H1 (cell line): Measurements from ENCODE around the gene TMEM131L. TPM values are rescaled to one million over a fixed set of nuclear protein-coding genes. Genes with fewer than 3 reads are reported as not detected.

ENCODE experiments used
- CTCF ChIA-PET: fragments of 300-600 bp; sonication (Branson Sonifier 250); formaldehyde crosslinking; loops from one replicate; lab custom pipeline; 2021; ENCODE audit not compliant: partially characterized antibody; lab: Charles Lee
- POLR2A ChIA-PET: fragments of 300-600 bp; sonication (Branson Sonifier 250); formaldehyde crosslinking; loops from one replicate; lab custom pipeline; 2021; ENCODE audit warnings: inconsistent platforms; ENCODE audit not compliant: partially characterized antibody; lab: Charles Lee
- DNase-seq, 2 experiments: peaks; one replicate each; pipeline versions ENCODE4 v3.0.0 to v3.0.0-alpha.2; 2010 to 2022; ENCODE audit warnings: low spot score in 2 of 2, low read depth in 1 of 2, mixed read lengths in 1 of 2
- FAIRE-seq: peaks from 2 replicates; lab custom pipeline; 2011; peaks lifted over from hg19 to GRCh38; lab: Jason Lieb, UNC
- H2AFZ ChIP-seq: 2 replicates; pipeline ENCODE4 v1.8.1; 2012; ENCODE audit warnings: low read length, inconsistent platforms
- H2AK5ac ChIP-seq: 2 replicates; pipeline ENCODE4 v1.6.1; 2013; ENCODE audit warnings: low read depth, low read length
- H2BK120ac ChIP-seq: replicated peaks from 2 replicates; pipeline ENCODE3; 2013; ENCODE audit warnings: low read depth, low read length, inconsistent platforms
- H2BK12ac ChIP-seq: 2 replicates; pipeline ENCODE4 v1.6.1; 2013; ENCODE audit warnings: low read depth, low read length
- H2BK15ac ChIP-seq: 2 replicates; pipeline ENCODE4 v1.6.1; 2013; ENCODE audit warnings: low read length
- H2BK20ac ChIP-seq: 2 replicates; pipeline ENCODE4 v1.6.1; 2013; ENCODE audit warnings: low read length
- H2BK5ac ChIP-seq: 2 replicates; pipeline ENCODE4 v1.6.1; 2013; ENCODE audit warnings: low read depth, low read length
- H3K14ac ChIP-seq: 2 replicates; pipeline ENCODE4 v1.6.1; 2013; ENCODE audit warnings: inconsistent platforms; ENCODE audit not compliant: insufficient read length
- H3K18ac ChIP-seq: 2 replicates; pipeline ENCODE4 v1.6.1; 2013; ENCODE audit warnings: low read length; ENCODE audit errors: extremely low read depth
- H3K23ac ChIP-seq: 2 replicates; pipeline ENCODE4 v1.6.1; 2013; ENCODE audit warnings: inconsistent platforms; ENCODE audit not compliant: insufficient read length
- H3K23me2 ChIP-seq: 2 replicates; pipeline ENCODE4 v1.6.1; 2013; ENCODE audit warnings: low read depth, low read length
- H3K27ac ChIP-seq: 2 replicates; pipeline ENCODE4 v1.6.1; 2011; ENCODE audit warnings: low read depth, low read length, inconsistent platforms
- H3K27me3 ChIP-seq, 4 experiments: replicated peaks in 1 of 4; 1 replicate in 1 of 4; 2 replicates in 3 of 4; pipeline versions ENCODE4 v1.6.1 to v1.8.1; 2011 to 2013; ENCODE audit warnings: low read length in 3 of 4, mild to moderate bottlenecking in 3 of 4, inconsistent platforms in 2 of 4, mixed read lengths in 2 of 4, moderate library complexity in 1 of 4; ENCODE audit not compliant: control insufficient read depth in 3 of 4, insufficient read depth in 3 of 4; ENCODE audit errors: extremely low read depth in 1 of 4
- H3K36me3 ChIP-seq, 4 experiments: 2 replicates each; pipeline versions ENCODE4 v1.6.1 to v1.8.1; 2011 to 2013; ENCODE audit warnings: mild to moderate bottlenecking in 4 of 4, low read length in 3 of 4, moderate library complexity in 2 of 4, control low read depth in 1 of 4, inconsistent platforms in 1 of 4; ENCODE audit not compliant: insufficient read depth in 4 of 4, control insufficient read depth in 2 of 4
- H3K4ac ChIP-seq: replicated peaks from 2 replicates; pipeline ENCODE3; 2013; ENCODE audit warnings: low read length, low read depth, mixed read lengths, inconsistent platforms; ENCODE audit not compliant: insufficient read length
- H3K4me1 ChIP-seq, 4 experiments: replicated peaks in 1 of 4; 1 replicate in 1 of 4; 2 replicates in 3 of 4; pipeline versions ENCODE4 v1.6.1 to v1.8.1; 2011 to 2013; ENCODE audit warnings: low read length in 3 of 4, inconsistent platforms in 2 of 4, mixed read lengths in 1 of 4; ENCODE audit not compliant: insufficient read depth in 4 of 4, control insufficient read depth in 3 of 4
- H3K4me2 ChIP-seq, 2 experiments: 2 replicates each; pipeline versions ENCODE4 v1.6.1 to v1.8.1; 2011 to 2013; ENCODE audit warnings: low read depth in 2 of 2, low read length in 2 of 2, control low read depth in 1 of 2, inconsistent platforms in 1 of 2, mild to moderate bottlenecking in 1 of 2; ENCODE audit not compliant: insufficient read depth in 1 of 2
- H3K4me3 ChIP-seq, 4 experiments: fragments of 200-600, 300-600 bp in 1 of 4; sonication (generic), shearing (Covaris generic), sonication (Bioruptor Twin) in 1 of 4; 2 replicates each; pipeline versions ENCODE4 v1.5.1 to v1.8.1; 2011 to 2016; ENCODE audit warnings: low read length in 4 of 4, low read depth in 3 of 4, control low read depth in 2 of 4, inconsistent platforms in 2 of 4, mild to moderate bottlenecking in 2 of 4, mixed read lengths in 1 of 4, moderate library complexity in 1 of 4; ENCODE audit not compliant: insufficient read depth in 2 of 4; ENCODE audit errors: extremely low read depth in 1 of 4
- H3K56ac ChIP-seq: replicated peaks from 2 replicates; pipeline ENCODE3; 2013; ENCODE audit warnings: low read depth, mild to moderate bottlenecking, mixed read lengths, low read length, inconsistent platforms; ENCODE audit not compliant: insufficient read length
- H3K79me1 ChIP-seq: 2 replicates; pipeline ENCODE4 v1.6.1; 2013; ENCODE audit warnings: low read depth, low read length, control low read depth
- H3K79me2 ChIP-seq, 2 experiments: 2 replicates each; pipeline versions ENCODE4 v1.6.1 to v1.8.1; 2012 to 2013; ENCODE audit warnings: low read length in 2 of 2, mild to moderate bottlenecking in 2 of 2, inconsistent platforms in 1 of 2; ENCODE audit not compliant: insufficient read depth in 2 of 2, control insufficient read depth in 1 of 2
- H3K9ac ChIP-seq, 4 experiments: replicated peaks in 1 of 4; 1 replicate in 1 of 4; 2 replicates in 3 of 4; pipeline versions ENCODE4 v1.6.1 to v1.8.1; 2011 to 2013; ENCODE audit warnings: low read depth in 3 of 4, low read length in 3 of 4, control low read depth in 2 of 4, mild to moderate bottlenecking in 2 of 4, moderate library complexity in 2 of 4, inconsistent platforms in 1 of 4; ENCODE audit errors: extremely low read depth in 1 of 4
- H3K9me3 ChIP-seq, 2 experiments: 2 replicates each; pipeline versions ENCODE4 v1.6.1 to v1.8.1; 2012 to 2013; ENCODE audit warnings: mild to moderate bottlenecking in 2 of 2, moderate library complexity in 2 of 2, control low read depth in 1 of 2, inconsistent platforms in 1 of 2, low read depth in 1 of 2, low read length in 1 of 2, mixed read lengths in 1 of 2; ENCODE audit not compliant: insufficient read depth in 2 of 2
- H4K20me1 ChIP-seq, 2 experiments: replicated peaks in 1 of 2; 2 replicates each; pipeline versions ENCODE3 to v1.8.1; 2011 to 2013; ENCODE audit warnings: inconsistent platforms in 2 of 2, low read length in 2 of 2, mild to moderate bottlenecking in 1 of 2; ENCODE audit not compliant: insufficient read depth in 2 of 2, control insufficient read depth in 1 of 2
- H4K5ac ChIP-seq: 2 replicates; pipeline ENCODE4 v1.6.1; 2013; ENCODE audit warnings: low read length, low read depth, mixed read lengths, inconsistent platforms; ENCODE audit not compliant: insufficient read length
- H4K8ac ChIP-seq: 2 replicates; pipeline ENCODE4 v1.8.0; 2013; ENCODE audit warnings: mild to moderate bottlenecking, moderate library complexity, low read length, inconsistent platforms; ENCODE audit not compliant: insufficient read depth; ENCODE audit errors: extremely low read depth
- H4K91ac ChIP-seq: replicated peaks from 2 replicates; pipeline ENCODE3; 2013; ENCODE audit warnings: low read length, mixed read lengths, inconsistent platforms; ENCODE audit not compliant: insufficient read length
- BACH1 ChIP-seq: IDR thresholded peaks from 2 replicates; pipeline ENCODE4 v1.6.1; 2012; ENCODE audit warnings: low read length, improper control_type of control experiment
- CBX5 ChIP-seq: fragments of 300-800, 300-1000 bp; sonication (generic); IDR thresholded peaks from 2 replicates; pipeline ENCODE4 v1.7.1; 2016; ENCODE audit warnings: antibody characterized with exemption, low read length, low read depth
- GTF2F1 ChIP-seq: IDR thresholded peaks from 2 replicates; pipeline ENCODE4 v1.6.1; 2012; ENCODE audit warnings: low read depth, low read length, improper control_type of control experiment, borderline replicate concordance
- KDM1A ChIP-seq: fragments of 200-600, 300-600 bp; sonication (generic); IDR thresholded peaks from 2 replicates; pipeline ENCODE4 v1.7.1; 2016; ENCODE audit warnings: mild to moderate bottlenecking, low read length, borderline replicate concordance
- KDM4A ChIP-seq: IDR thresholded peaks from one replicate; pipeline ENCODE4 v1.7.1; 2012; ENCODE audit warnings: low read depth, mild to moderate bottlenecking, moderate library complexity, low read length, inconsistent platforms; ENCODE audit not compliant: severe bottlenecking
- MAX ChIP-seq: IDR thresholded peaks from 2 replicates; pipeline ENCODE4 v1.6.1; 2012; ENCODE audit warnings: inconsistent platforms
- SAP30 ChIP-seq: fragments of 300-600 bp; sonication (generic); IDR thresholded peaks from 2 replicates; pipeline ENCODE4 v1.7.1; 2012; ENCODE audit warnings: low read length, moderate library complexity, mild to moderate bottlenecking, inconsistent platforms; ENCODE audit not compliant: insufficient read depth, insufficient replicate concordance
- SIRT6 ChIP-seq: IDR thresholded peaks from one replicate; pipeline ENCODE4 v1.7.1; 2012; ENCODE audit warnings: low read length, inconsistent platforms
- TAF1 ChIP-seq: IDR thresholded peaks from 2 replicates; pipeline ENCODE4 v1.6.1; 2011; ENCODE audit warnings: mild to moderate bottlenecking, low read depth, low read length
- TBP ChIP-seq: IDR thresholded peaks from 2 replicates; pipeline ENCODE4 v1.6.1; 2011; ENCODE audit warnings: low read depth, low read length, improper control_type of control experiment
- YY1 ChIP-seq: IDR thresholded peaks from 2 replicates; pipeline ENCODE4 v1.6.1; 2011; ENCODE audit warnings: low read depth, mild to moderate bottlenecking, low read length
- ZNF274 ChIP-seq: IDR thresholded peaks from 2 replicates; pipeline ENCODE4 v1.7.0; 2012; ENCODE audit warnings: low read length, borderline replicate concordance; ENCODE audit errors: extremely low read depth
- WGBS, 2 experiments: shearing (Covaris generic) in 1 of 2; methylation state at CpG; one replicate each; pipeline versions ENCODE4 v1.1.6 to v1.1.7; 2013 to 2015; ENCODE audit warnings: low lambda C conversion rate in 2 of 2, mixed read lengths in 2 of 2, inconsistent platforms in 1 of 2, low coverage in 1 of 2, missing lambda C conversion rate in 1 of 2; ENCODE audit not compliant: insufficient replicate concordance in 2 of 2, insufficient coverage in 1 of 2, insufficient read length in 1 of 2; ENCODE audit errors: extremely low coverage in 1 of 2, missing lambda C conversion rate in 1 of 2; 5-methylcytosine and 5-hydroxymethylcytosine counted together
- polyA plus RNA-seq, 7 experiments: library from polyadenylated mRNA; depleted of rRNA in 3 of 7; stranded (reverse) in 5 of 7; unstranded in 2 of 7; fragments of >200 nt in 5 of 7; fragments of 200-250 nt in 2 of 7; gene quantifications; 1 replicate in 5 of 7; 2 replicates in 1 of 7; 4 replicates in 1 of 7; pipeline versions ENCODE4 v1.2.1 to v1.2.3, GENCODE V29; 2011 to 2013; ENCODE audit warnings: missing spikeins in 2 of 7, mixed read lengths in 2 of 7
- total RNA-seq: library from RNA; stranded (reverse); fragmentation: NEBNext Ultra II Directional; extraction: Animal tissue kit (Norgen Biotek cat#: 25700); gene quantifications from 2 replicates; pipeline ENCODE4 v1.2.1, GENCODE V29; 2021

TMEM131L gene
- total and polyA plus RNA-seq, 2 of the 8 experiments (the other 6 are each of a cell fraction or from before 2014, with no cell fraction given): 14.3 to 26.1 TPM

GRCh38 chr4:153535772-153536513, 69.8 kb downstream of the TMEM131L start:
- no peak overlapping the region for H2BK12ac ChIP-seq
- peak overlapping the region; percentile 35; the same call in 1 of the 2 replicates for H3K18ac ChIP-seq
- no peak overlapping the region for H2AK5ac ChIP-seq
- H3K27me3 ChIP-seq: no peaks in the 10 kb centered on the region
- H3K56ac ChIP-seq: no peak overlapping the region
- H4K5ac ChIP-seq: peak overlapping the region; percentile 69
- H3K4ac ChIP-seq: no peak overlapping the region
- peak overlapping the region; percentile 0 to 31; a peak in 3 of 4 replicates for H3K4me2 ChIP-seq
- H2AFZ ChIP-seq: no peak overlapping the region
- WGBS, 2 experiments: 40% methylated on average over 7 of the region's 7 CpGs; no CpG with 5 or more reads in 1 of the 2 experiments
- peaks cover 13 to 27% (median 22%) of the 10 kb centered on the region in 4 experiments for H3K4me1 ChIP-seq
- H2BK20ac ChIP-seq: no peak overlapping the region
- H3K14ac ChIP-seq: no peak overlapping the region
- H3K4me3 ChIP-seq: 0 out of 8 replicates have a peak overlapping the region, but pooled peaks of 1 of the 4 experiments have one; percentile 0
- no peak overlapping the region for H3K23ac ChIP-seq
- no peak overlapping the region for H2BK15ac ChIP-seq
- POLR2A ChIA-PET: interaction anchor here (0.8 to 1.6 kb wide), 7 partner anchors 9 to 71 kb away, joined by 3 to 4 read pairs (median 3); partner anchors contain the start of gene TMEM131L
- H3K27ac ChIP-seq: peak overlapping the region; percentile 57
- H4K91ac ChIP-seq: no peak overlapping the region
- peak; percentile 92 for FAIRE-seq
- H3K23me2 ChIP-seq: no peaks in the 10 kb centered on the region
- no peaks in the 10 kb centered on the region for H3K9me3 ChIP-seq
- H3K9ac ChIP-seq: no peak overlapping the region
- peak; percentile 56 to 61 for DNase-seq
- no peaks in the 10 kb centered on the region for H4K20me1 ChIP-seq
- CTCF ChIA-PET: interaction anchor here (0.5 to 7.1 kb wide), 11 partner anchors 10 to 376 kb away, joined by 3 to 78 read pairs (median 3); partner anchors contain the start of gene TMEM131L
- no peak overlapping the region for H2BK5ac ChIP-seq
- H3K36me3 ChIP-seq: no peaks in the 10 kb centered on the region; a peak in 1 of 8 replicates
- H3K79me2 ChIP-seq: peaks cover 0 to 26% of the 10 kb centered on the region in 2 experiments; a peak in 2 of 4 replicates
- no peak overlapping the region for H2BK120ac ChIP-seq
- H3K79me1 ChIP-seq: no peaks in the 10 kb centered on the region; the same call in none of the 2 replicates
- H4K8ac ChIP-seq: no peak overlapping the region
- TF ChIP-seq TAF1 (no peak), MAX (0 out of 2 replicates have a peak, but pooled peaks have one; percentile 39), KDM1A (peak; percentile 73; the same call in 1 of the 2 replicates), GTF2F1 (no peak), BACH1 (no peak), SIRT6 (no peak), KDM4A (no peak), SAP30 (no peak), CBX5 (no peak), TBP (no peak), ZNF274 (no peak), YY1 (peak; percentile 55)
